Prostate gland (tissue), 2 donors: Measurements from ENCODE around the gene DDX49. TPM values are rescaled to one million over a fixed set of nuclear protein-coding genes. Genes with fewer than 3 reads are reported as not detected.

Source experiments
- DNase-seq: peaks from one replicate; pipeline ENCODE4 v3.0.0-alpha.2; 2019; ENCODE audit warnings: low spot score
- H3K27ac ChIP-seq, 2 donors: fragments of 200-600 bp; sonication (generic); 2 replicates each; pipeline ENCODE4 v1.5.1; 2017 to 2019
- H3K27me3 ChIP-seq: fragments of 200-600 bp; sonication (generic); replicated peaks from 2 replicates; pipeline ENCODE4 v1.5.1; 2019; ENCODE audit not compliant: insufficient read depth
- H3K36me3 ChIP-seq, 2 donors: fragments of 200-600 bp; sonication (generic); 1 replicate in 1 of 2; 2 replicates in 1 of 2; pipeline versions ENCODE4 v1.5.1 to v1.8.1; 2017 to 2019
- H3K4me1 ChIP-seq: fragments of 200-600 bp; sonication (generic); replicated peaks from 2 replicates; pipeline ENCODE4 v1.5.1; 2019
- H3K4me3 ChIP-seq, 2 donors: fragments of 200-600 bp; sonication (generic); 2 replicates each; pipeline ENCODE4 v1.5.1; 2017 to 2019
- H3K9me3 ChIP-seq: fragments of 200-600 bp; sonication (generic); 2 replicates; pipeline ENCODE4 v1.5.1; 2017
- POLR2A ChIP-seq: fragments of 450-650 bp; IDR thresholded peaks from one replicate; pipeline ENCODE4 v1.6.1; 2016; ENCODE audit warnings: antibody characterized with exemption, mild to moderate bottlenecking
- POLR2AphosphoS5 ChIP-seq: sonication (generic); formaldehyde crosslinking; IDR thresholded peaks from one replicate; pipeline ENCODE4 v1.6.1; 2017; ENCODE audit warnings: antibody characterized with exemption
- WGBS: methylation state at CpG from one replicate; pipeline ENCODE4 v1.1.5; 2018; 5-methylcytosine and 5-hydroxymethylcytosine counted together
- intact Hi-C: fragments of 100-400 bp; cut with DNase I; formaldehyde crosslinking; loops from one replicate; pipeline ENCODE4 v1.14.2; 2022
- total RNA-seq, 2 donors: library from RNA; depleted of rRNA; stranded (reverse); fragments of >200 nt; gene quantifications; one replicate each; pipeline ENCODE4 v1.1.0, GENCODE V29; 2016
- TF ChIP-seq, protein P1 (sequence below), 4 experiments: fragments of 200-600 bp in 2 of 4; fragments of 450-650 bp in 2 of 4; sonication (generic) in 2 of 4; IDR thresholded peaks; 1 replicate in 3 of 4; 2 replicates in 1 of 4; pipeline ENCODE4 v1.5.1; 2016 to 2019; ENCODE audit warnings: antibody characterized with exemption in 4 of 4, mild to moderate bottlenecking in 2 of 4, moderate library complexity in 2 of 4

Gene DDX49
- total RNA-seq, 2 donors from 2014 or later = 72.0 to 91.2 TPM

DNA sequence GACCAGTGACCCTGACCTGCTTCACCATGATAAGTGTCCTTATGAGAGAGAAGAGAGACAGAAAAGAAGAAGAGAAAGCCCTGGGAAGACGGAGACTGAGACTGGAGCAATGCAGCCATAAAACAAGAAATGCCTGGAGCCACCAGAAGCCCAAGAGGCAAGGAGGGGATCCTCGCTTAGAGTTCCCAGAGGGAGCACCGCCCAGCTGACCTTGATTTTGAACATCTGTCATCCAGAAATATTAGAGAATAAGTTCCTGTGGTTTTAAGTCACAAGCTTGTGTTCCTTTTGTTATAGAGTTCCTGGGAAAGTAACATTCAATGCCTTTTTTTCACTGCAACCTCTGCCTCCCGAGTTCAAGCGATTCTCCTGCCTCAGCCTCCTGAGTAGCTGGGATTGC, 43.8 kb upstream of the DDX49 start:
- Histone ChIP-seq H3K27me3 (no peaks in the 10 kb centered on the region), H3K36me3 (no peaks in the 10 kb centered on the region), H3K4me1 (no peaks in the 10 kb centered on the region), H3K9me3 (no peaks in the 10 kb centered on the region), H3K27ac (no peak overlapping the region), H3K4me3 (no peak overlapping the region)
- 81% methylated on average over 5 of the region's 5 CpGs for WGBS
- DNase-seq = no peak
- intact Hi-C loops = no loop called here
- TF ChIP-seq POLR2A (no peak), POLR2AphosphoS5 (no peak)
- TF ChIP-seq, protein P1, sequence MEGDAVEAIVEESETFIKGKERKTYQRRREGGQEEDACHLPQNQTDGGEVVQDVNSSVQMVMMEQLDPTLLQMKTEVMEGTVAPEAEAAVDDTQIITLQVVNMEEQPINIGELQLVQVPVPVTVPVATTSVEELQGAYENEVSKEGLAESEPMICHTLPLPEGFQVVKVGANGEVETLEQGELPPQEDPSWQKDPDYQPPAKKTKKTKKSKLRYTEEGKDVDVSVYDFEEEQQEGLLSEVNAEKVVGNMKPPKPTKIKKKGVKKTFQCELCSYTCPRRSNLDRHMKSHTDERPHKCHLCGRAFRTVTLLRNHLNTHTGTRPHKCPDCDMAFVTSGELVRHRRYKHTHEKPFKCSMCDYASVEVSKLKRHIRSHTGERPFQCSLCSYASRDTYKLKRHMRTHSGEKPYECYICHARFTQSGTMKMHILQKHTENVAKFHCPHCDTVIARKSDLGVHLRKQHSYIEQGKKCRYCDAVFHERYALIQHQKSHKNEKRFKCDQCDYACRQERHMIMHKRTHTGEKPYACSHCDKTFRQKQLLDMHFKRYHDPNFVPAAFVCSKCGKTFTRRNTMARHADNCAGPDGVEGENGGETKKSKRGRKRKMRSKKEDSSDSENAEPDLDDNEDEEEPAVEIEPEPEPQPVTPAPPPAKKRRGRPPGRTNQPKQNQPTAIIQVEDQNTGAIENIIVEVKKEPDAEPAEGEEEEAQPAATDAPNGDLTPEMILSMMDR (IDR thresholded peaks at IDR 0.05) = no peak

DNA sequence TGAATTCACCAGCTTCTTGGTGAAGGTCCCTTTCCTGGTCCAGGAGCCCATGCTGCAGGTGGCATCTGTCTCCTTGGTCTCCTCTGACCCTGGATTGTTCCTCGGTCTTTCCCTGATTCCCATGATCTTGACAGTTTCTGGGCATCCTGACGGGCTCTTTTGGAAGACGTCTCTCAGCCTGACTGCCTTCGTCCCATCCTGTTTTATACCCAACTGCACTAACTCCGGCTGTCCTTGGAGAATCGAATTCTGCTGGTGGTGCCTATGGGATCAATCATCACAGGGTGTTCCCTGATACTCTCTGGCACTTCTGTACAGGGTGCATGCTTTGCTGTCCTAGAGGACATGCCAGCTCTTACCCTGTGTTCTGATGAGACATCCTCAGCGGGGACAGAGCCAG, 42.6 kb upstream of the DDX49 start:
- no peaks in the 10 kb centered on the region for H3K9me3 ChIP-seq
- H3K4me3 ChIP-seq = no peak overlapping the region
- WGBS = 94% methylated on average over 7 of the region's 7 CpGs
- intact Hi-C loops = no loop called here
- no peak for TF ChIP-seq POLR2A
- TF ChIP-seq, protein P1 (IDR thresholded peaks at IDR 0.05) = no peak
- no peak for DNase-seq
- no peak overlapping the region for H3K27ac ChIP-seq
- no peaks in the 10 kb centered on the region for H3K36me3 ChIP-seq
- H3K27me3 ChIP-seq = no peaks in the 10 kb centered on the region
- H3K4me1 ChIP-seq = no peaks in the 10 kb centered on the region

DNA sequence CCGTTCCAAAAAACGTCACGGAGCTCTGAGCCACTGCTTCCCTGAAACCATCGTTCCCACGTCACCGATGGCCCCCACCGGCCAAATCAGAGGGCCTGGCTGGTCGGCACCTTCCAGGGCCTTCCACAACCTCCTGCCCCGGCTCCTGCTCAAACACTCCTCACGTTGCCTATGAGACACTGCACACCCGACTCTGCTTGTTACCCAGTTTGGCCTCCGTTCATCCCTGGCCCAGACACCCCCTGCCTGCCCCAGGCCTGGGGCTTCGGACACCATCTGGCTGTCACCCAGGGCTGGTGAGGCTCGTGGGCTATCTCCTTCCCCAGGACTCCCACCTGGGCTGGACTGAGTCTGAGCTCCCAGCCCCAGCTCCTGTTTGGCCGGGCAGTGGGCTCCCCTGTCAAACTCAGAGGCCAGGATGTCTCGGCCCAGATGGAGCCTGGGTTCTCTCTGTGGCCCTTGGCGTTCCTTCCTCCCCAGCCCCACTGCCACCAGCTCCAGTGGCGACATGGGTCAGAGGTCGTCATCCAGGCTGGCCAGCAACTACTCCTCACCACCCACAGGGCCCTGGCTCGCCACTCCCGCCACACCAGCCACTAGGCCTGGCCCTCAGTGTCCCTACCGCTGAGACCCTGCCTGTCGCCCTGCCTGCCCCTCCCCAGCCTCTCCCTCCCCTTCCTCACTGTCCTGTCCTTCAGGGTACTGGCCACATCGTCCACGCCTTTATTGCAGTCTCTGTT, 41.3 kb upstream of the DDX49 start:
- no peaks in the 10 kb centered on the region for H3K27me3 ChIP-seq
- H3K4me1 ChIP-seq = no peaks in the 10 kb centered on the region
- intact Hi-C loops = no loop called here
- no peak for DNase-seq
- WGBS = 87% methylated on average over 25 of the region's 25 CpGs
- H3K27ac ChIP-seq = no peak overlapping the region
- no peak overlapping the region for H3K4me3 ChIP-seq
- no peaks in the 10 kb centered on the region for H3K36me3 ChIP-seq
- no peak for TF ChIP-seq POLR2A
- no peak for TF ChIP-seq POLR2AphosphoS5
- TF ChIP-seq, protein P1 (IDR thresholded peaks at IDR 0.05) = no peak
- H3K9me3 ChIP-seq = no peaks in the 10 kb centered on the region

DNA sequence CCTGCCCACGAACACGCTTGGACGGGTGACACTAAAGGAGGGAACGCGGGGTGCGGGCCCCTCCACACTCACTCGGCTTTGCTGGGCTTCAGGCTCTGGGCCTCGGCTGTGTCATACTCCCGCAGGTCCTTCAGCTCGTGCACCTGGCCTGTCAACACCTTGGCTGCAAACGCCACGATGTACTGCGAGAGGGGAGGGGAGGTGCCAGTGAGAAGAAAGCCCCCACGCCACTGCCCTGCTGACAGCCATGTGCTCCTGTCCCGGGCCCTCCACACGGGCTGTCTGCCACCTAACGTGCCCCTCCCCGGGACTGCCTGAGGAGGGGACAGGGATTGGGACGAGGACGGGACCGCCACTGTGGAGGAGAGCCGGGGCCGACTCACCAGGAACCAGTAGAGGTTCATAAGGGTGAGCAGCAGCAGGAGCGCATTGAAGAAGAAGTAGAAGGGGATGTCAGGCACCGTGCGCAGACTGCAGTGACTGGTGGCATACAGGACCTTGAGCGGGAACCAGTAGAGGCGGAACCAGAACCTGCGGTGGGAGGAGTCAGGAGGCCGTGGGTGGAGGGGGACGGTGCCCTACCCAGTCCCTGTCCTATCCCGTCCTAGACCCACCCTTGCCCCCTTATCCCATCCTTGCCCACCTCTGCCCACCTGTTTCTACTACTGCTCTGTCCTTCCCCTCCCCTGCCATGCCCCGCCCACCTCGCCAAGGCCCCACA, 40.5 kb upstream of the DDX49 start:
- 82% methylated on average over 34 of the region's 34 CpGs for WGBS
- H3K27me3 ChIP-seq = no peaks in the 10 kb centered on the region
- DNase-seq = no peak
- intact Hi-C loops = no loop called here
- no peaks in the 10 kb centered on the region for H3K9me3 ChIP-seq
- no peaks in the 10 kb centered on the region for H3K36me3 ChIP-seq
- TF ChIP-seq POLR2A (no peak), POLR2AphosphoS5 (no peak)
- TF ChIP-seq, protein P1 (IDR thresholded peaks at IDR 0.05) = no peak
- H3K4me3 ChIP-seq = no peak overlapping the region
- H3K4me1 ChIP-seq = no peaks in the 10 kb centered on the region
- no peak overlapping the region for H3K27ac ChIP-seq
